ENCODE data around the gene STXBP3.
"Not testable (repeated sequence)": the region's sequence is repeated elsewhere in the genome, so short reads cannot be mapped to it uniquely, and the experiment has no call there.

The STXBP3 gene

GRCh38 chr1:108746382-108747170, at the start of gene STXBP3:
STXBP3 (plus strand) TSS chr1:108746674; CDS start chr1:108746738, 64 bp downstream.
- peak within 1 kb of the TSS; percentile 93 for H3K27ac ChIP-seq
- TF ChIP-seq ZFX (IDR thresholded peaks at IDR 0.05; ENCODE audit: borderline replicate concordance) = no peak
- TF ChIP-seq CTCF (IDR thresholded peaks at IDR 0.05) = peak; percentile 98

GRCh38 chr1:108699375-108700332, 46.8 kb upstream of the STXBP3 start:
- no peak overlapping the region for H3K27ac ChIP-seq
- TF ChIP-seq ZFX (IDR thresholded peaks at IDR 0.05; ENCODE audit: borderline replicate concordance) = no peak
- TF ChIP-seq CTCF (IDR thresholded peaks at IDR 0.05) = no peak

GRCh38 chr1:108701176-108701849, 45.2 kb upstream of the STXBP3 start:
- TF ChIP-seq CTCF (IDR thresholded peaks at IDR 0.05) (no peak), ZFX (IDR thresholded peaks at IDR 0.05; ENCODE audit: borderline replicate concordance) (no peak)
- H3K27ac ChIP-seq = no peak overlapping the region

GRCh38 chr1:108702109-108702508, 44.4 kb upstream of the STXBP3 start:
- not testable (repeated sequence) for H3K27ac ChIP-seq

GRCh38 chr1:108703939-108704338, 42.5 kb upstream of the STXBP3 start:
- TF ChIP-seq CTCF (IDR thresholded peaks at IDR 0.05) = no peak
- no peak for TF ChIP-seq ZFX (IDR thresholded peaks at IDR 0.05; ENCODE audit: borderline replicate concordance)
- H3K27ac ChIP-seq = no peak overlapping the region

GRCh38 chr1:108704496-108704895, 42.0 kb upstream of the STXBP3 start:
- no peak for TF ChIP-seq CTCF (IDR thresholded peaks at IDR 0.05)
- no peak for TF ChIP-seq ZFX (IDR thresholded peaks at IDR 0.05; ENCODE audit: borderline replicate concordance)
- H3K27ac ChIP-seq = no peak overlapping the region

- TF ChIP-seq ZFX (IDR thresholded peaks at IDR 0.05; ENCODE audit: borderline replicate concordance) (no peak), CTCF (IDR thresholded peaks at IDR 0.05) (no peak)
- H3K27ac ChIP-seq = no peak overlapping the region
Measured at GRCh38 chr1:108706643-108707042, 39.8 kb upstream of the STXBP3 start.
